Neural crest cell (in vitro differentiated cells): ENCODE data around the gene GABRD. TPM values are rescaled to one million over a fixed set of nuclear protein-coding genes. Genes with fewer than 3 reads are reported as not detected.

ENCODE experiments used
- DNase-seq: peaks from one replicate; pipeline ENCODE4 v3.0.0; 2021; ENCODE audit warnings: low read depth, mixed read lengths, low spot score
- H3K27ac Mint-ChIP-seq: one replicate; pipeline ENCODE4 v1.8.0; 2021; ENCODE audit warnings: mild to moderate bottlenecking, mixed read lengths; ENCODE audit not compliant: unreplicated experiment
- H3K27me3 Mint-ChIP-seq: 2 replicates; pipeline ENCODE4 v1.8.0; 2021; ENCODE audit warnings: low read depth, mild to moderate bottlenecking, mixed read lengths
- H3K36me3 Mint-ChIP-seq: 2 replicates; pipeline ENCODE4 v1.8.0; 2021; ENCODE audit warnings: low read depth, mild to moderate bottlenecking, mixed read lengths
- H3K4me1 Mint-ChIP-seq: 2 replicates; pipeline ENCODE4 v1.8.0; 2021; ENCODE audit warnings: mixed read lengths
- H3K4me3 Mint-ChIP-seq: one replicate; pipeline ENCODE4 v1.8.0; 2021; ENCODE audit warnings: mild to moderate bottlenecking, mixed read lengths
- H3K9me3 Mint-ChIP-seq: 2 replicates; pipeline ENCODE4 v1.8.0; 2021; ENCODE audit warnings: mixed read lengths
- total RNA-seq: library from RNA; stranded (reverse); gene quantifications from 2 replicates; pipeline ENCODE4 v1.2.1, GENCODE V29; 2021
- TF ChIP-seq, protein P1 (sequence below): fragments of 200-600 bp; sonication (generic); conservative IDR thresholded peaks from 2 replicates; pipeline ENCODE4 v1.5.0; 2021; ENCODE audit warnings: antibody characterized with exemption, mild to moderate bottlenecking

The GABRD gene
- total RNA-seq, 1 donor from 2014 or later: 0.54 TPM

DNA sequence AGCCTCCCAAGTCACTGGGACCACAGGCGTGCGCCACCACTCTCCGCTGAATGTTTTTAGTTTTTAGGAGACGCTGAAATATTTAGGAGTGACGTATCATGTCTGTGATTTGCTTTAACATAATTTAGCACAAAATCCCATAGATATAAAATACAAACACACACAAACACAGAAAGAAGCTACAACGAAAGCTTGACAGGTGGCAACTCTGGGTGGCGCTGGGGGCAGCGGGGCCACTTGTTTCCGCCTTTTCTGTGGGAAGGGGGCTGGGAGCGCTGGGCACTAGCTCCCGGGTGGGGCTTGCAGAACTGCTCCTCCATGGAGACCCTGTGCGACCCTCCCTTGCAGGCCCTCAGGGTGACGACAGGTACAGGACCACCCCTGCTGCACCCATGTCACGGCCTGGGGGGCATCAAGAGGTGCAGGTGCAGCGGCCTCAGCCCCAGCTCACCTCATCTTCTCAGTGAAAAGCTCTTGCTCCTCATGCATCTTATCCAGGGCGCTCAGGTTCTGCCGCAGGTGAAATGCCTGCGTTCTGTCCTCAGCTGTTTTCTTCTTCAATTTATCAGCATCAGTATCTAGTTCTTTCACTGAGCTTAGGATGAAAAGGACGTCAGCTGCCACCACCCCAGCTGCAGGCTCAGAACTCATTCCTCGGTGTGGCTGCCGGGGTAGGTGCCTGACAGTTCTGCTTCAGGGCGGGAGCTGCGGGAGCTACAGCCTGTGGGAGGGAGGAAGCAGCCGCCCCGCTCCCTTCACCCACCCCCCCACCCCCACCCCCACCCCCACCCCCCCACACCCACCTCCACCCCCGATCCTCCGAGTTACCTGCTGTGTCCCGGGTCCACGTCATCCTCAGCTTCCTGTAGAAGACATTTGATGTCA lies 30.8 kb upstream of the GABRD start:
- peaks cover 17% of the 10 kb centered on the region for H3K4me1 Mint-ChIP-seq
- TF ChIP-seq, protein P1, sequence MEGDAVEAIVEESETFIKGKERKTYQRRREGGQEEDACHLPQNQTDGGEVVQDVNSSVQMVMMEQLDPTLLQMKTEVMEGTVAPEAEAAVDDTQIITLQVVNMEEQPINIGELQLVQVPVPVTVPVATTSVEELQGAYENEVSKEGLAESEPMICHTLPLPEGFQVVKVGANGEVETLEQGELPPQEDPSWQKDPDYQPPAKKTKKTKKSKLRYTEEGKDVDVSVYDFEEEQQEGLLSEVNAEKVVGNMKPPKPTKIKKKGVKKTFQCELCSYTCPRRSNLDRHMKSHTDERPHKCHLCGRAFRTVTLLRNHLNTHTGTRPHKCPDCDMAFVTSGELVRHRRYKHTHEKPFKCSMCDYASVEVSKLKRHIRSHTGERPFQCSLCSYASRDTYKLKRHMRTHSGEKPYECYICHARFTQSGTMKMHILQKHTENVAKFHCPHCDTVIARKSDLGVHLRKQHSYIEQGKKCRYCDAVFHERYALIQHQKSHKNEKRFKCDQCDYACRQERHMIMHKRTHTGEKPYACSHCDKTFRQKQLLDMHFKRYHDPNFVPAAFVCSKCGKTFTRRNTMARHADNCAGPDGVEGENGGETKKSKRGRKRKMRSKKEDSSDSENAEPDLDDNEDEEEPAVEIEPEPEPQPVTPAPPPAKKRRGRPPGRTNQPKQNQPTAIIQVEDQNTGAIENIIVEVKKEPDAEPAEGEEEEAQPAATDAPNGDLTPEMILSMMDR: no peak
- H3K27me3 Mint-ChIP-seq: peaks cover 4% of the 10 kb centered on the region
- no peak overlapping the region for H3K27ac Mint-ChIP-seq
- H3K4me3 Mint-ChIP-seq: no peak overlapping the region
- no peaks in the 10 kb centered on the region for H3K9me3 Mint-ChIP-seq
- H3K36me3 Mint-ChIP-seq: no peaks in the 10 kb centered on the region
- no peak for DNase-seq

DNA sequence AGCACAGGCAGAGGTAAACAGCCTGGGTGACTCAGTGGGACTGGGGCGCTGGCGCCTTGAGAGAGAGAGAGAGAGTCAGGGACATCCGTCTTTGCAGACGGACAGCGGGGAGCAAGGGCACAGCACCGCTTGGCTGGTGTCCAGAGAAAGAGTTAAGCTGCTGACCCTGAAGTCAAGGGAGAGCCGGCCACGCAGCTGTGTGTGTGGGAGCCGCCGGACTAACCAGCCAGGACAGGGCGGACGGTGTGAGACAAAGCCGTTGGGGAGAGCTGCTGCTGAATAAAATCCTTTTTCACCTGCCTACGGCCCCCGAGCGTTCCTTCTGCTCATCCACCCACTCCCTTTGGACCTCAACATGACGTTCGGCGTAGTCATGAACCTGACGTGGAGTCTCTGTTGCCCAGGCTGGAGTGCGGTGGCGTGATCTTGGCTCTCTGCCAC lies 30.0 kb upstream of the GABRD start:
- TF ChIP-seq, protein P1: no peak
- H3K4me1 Mint-ChIP-seq: peaks cover 18% of the 10 kb centered on the region
- no peaks in the 10 kb centered on the region for H3K9me3 Mint-ChIP-seq
- no peak overlapping the region for H3K4me3 Mint-ChIP-seq
- peaks cover 4% of the 10 kb centered on the region for H3K27me3 Mint-ChIP-seq
- H3K36me3 Mint-ChIP-seq: no peaks in the 10 kb centered on the region
- no peak overlapping the region for H3K27ac Mint-ChIP-seq
- DNase-seq: no peak

DNA sequence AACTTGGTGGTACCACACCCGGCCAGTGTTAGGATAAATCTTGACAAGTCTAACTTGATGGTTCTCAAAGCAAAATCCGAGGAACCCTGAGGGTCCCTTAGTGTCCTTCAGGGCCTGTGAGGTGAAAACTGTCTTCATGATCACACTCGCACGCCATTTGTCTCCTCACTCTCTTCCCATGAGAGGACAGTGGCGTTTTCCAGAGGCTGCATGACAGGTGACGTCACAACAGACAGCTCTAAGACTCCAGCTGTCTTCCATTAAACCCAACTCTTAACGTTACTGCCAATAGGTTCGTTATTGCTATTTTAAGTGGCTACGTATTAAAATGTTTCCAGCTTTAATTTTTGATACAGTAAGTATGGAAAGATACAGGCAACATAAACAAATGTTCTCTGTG lies 29.4 kb upstream of the GABRD start:
- Mint-ChIP-seq H3K9me3 (no peaks in the 10 kb centered on the region), H3K4me3 (no peak overlapping the region), H3K27ac (no peak overlapping the region), H3K4me1 (peaks cover 24% of the 10 kb centered on the region), H3K27me3 (peaks cover 7% of the 10 kb centered on the region), H3K36me3 (no peaks in the 10 kb centered on the region)
- no peak for DNase-seq
- TF ChIP-seq, protein P1: no peak

DNA sequence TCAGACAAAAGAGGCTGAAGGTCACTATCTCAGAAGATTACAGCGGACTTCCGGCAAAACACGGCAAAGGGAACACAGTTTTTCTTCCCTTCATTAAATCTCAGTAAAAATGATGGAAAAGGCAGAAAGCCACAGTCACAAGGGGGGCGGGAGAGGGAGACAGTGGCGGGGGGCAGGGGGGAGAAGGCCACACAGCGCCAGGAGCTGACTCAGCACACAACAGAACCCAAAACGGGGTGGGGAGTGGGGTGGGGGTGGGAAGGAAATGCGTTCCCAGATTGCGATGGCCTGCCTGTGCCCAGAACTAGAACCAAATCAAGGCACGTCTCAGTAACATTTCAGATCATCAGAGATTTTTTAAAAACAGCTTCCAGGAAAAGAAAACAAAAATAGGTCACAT lies 28.9 kb upstream of the GABRD start:
- Mint-ChIP-seq H3K27me3 (peaks cover 9% of the 10 kb centered on the region), H3K4me1 (peaks cover 26% of the 10 kb centered on the region), H3K27ac (no peak overlapping the region), H3K9me3 (no peaks in the 10 kb centered on the region), H3K4me3 (no peak overlapping the region), H3K36me3 (no peaks in the 10 kb centered on the region)
- DNase-seq: no peak
- TF ChIP-seq, protein P1: no peak

DNA sequence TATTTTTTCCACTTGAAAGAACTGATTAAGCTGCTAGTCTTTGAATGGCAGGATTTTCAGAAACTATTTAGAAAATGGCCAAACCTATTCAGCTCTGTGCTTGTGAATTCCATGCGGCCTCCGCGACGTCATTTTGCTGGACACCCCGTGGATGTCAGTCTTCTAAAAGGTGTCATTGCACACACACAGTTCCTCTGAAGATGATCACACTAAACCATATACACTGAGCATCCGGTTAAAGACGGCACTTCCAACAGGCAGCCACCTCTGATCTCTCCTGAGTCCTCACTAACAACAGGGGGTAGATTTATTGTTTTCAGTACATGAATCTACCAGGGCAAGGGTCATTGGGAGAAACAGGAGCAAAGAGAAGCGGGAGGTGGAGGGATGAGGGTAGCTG lies 24.6 kb upstream of the GABRD start:
- peaks cover 5% of the 10 kb centered on the region for H3K27me3 Mint-ChIP-seq
- H3K27ac Mint-ChIP-seq: no peak overlapping the region
- no peaks in the 10 kb centered on the region for H3K36me3 Mint-ChIP-seq
- H3K4me3 Mint-ChIP-seq: no peak overlapping the region
- DNase-seq: no peak
- TF ChIP-seq, protein P1: no peak
- no peaks in the 10 kb centered on the region for H3K9me3 Mint-ChIP-seq
- peaks cover 41% of the 10 kb centered on the region for H3K4me1 Mint-ChIP-seq
